ENCODE measurements around the gene TOM1. TPM values are rescaled to one million over a fixed set of nuclear protein-coding genes. Genes with fewer than 3 reads are reported as not detected.
"Not testable (repeated sequence)": the region's sequence is repeated elsewhere in the genome, so short reads cannot be mapped to it uniquely, and the experiment has no call there.

Gene TOM1
- total RNA-seq, 2 experiments from 2014 or later, result 30.0 to 37.8 TPM

DNA sequence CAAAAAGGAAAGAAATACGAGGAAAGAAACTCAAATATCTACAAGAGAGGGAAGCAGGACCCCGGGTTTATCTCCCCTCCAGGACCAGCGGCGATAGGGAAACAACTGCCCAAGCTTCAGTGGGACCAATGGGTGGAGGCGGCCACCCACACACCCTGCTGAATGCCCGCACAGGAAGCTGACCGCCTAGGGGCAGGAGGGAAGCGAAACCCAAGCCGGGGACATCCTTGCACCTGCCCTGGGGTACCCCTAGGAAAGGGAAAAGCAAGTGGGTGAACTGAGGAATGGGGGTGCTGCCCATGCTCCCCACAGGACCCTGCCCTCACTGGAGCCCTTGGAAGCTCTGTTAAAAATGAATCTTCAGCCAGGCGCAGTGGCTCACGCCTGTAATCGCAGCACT is 53.6 kb downstream of the TOM1 start:
- Mint-ChIP-seq H3K9me3 (no peaks in the 10 kb centered on the region), H3K4me1 (peaks cover 23% of the 10 kb centered on the region), H3K4me3 (no peak overlapping the region), H3K27ac (no peak overlapping the region), H3K36me3 (ENCODE audit: low read depth) (no peaks in the 10 kb centered on the region), H3K27me3 (peaks cover 17% of the 10 kb centered on the region)
- POLR2A ChIA-PET, result interaction anchor here (0.7 kb wide), 1 partner anchor 122 kb away, joined by 9 read pairs; no protein-coding TSS in a partner anchor
- CTCF ChIA-PET, result interaction anchor here (0.5 to 1.7 kb wide), 3 partner anchors 18 to 273 kb away, joined by 3 to 6 read pairs (median 4); no protein-coding TSS in a partner anchor
- no peak for DNase-seq

DNA sequence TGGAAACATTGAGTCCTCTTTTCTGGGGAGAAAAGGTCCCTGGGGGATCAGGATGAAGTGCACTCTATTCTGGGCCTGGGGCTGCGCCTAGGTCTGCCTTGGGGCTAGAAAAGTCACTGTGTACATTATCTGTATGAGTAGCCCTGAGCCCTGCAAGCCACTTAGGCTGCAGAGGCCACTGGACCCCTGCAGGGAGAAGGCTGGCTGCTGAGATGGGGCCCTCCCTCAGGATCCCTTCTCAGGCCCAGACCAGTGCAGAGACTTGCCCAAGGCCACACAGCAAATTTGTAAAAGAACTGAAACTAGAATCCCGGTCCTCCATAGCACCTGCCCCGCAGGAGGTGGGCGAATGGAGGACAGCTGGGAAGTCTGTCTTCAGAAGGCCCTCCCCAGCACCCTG is 54.4 kb downstream of the TOM1 start:
- ChIA-PET CTCF (interaction anchor here (1.0 to 1.7 kb wide), 2 partner anchors 228 to 272 kb away, joined by 3 to 6 read pairs; no protein-coding TSS in a partner anchor), POLR2A (no interaction called here)
- peaks cover 23% of the 10 kb centered on the region for H3K4me1 Mint-ChIP-seq
- no peak for DNase-seq
- no peaks in the 10 kb centered on the region for H3K9me3 Mint-ChIP-seq
- H3K27ac Mint-ChIP-seq, result no peak overlapping the region
- peaks cover 17% of the 10 kb centered on the region for H3K27me3 Mint-ChIP-seq
- H3K36me3 Mint-ChIP-seq (ENCODE audit: low read depth), result no peaks in the 10 kb centered on the region
- no peak overlapping the region for H3K4me3 Mint-ChIP-seq

DNA sequence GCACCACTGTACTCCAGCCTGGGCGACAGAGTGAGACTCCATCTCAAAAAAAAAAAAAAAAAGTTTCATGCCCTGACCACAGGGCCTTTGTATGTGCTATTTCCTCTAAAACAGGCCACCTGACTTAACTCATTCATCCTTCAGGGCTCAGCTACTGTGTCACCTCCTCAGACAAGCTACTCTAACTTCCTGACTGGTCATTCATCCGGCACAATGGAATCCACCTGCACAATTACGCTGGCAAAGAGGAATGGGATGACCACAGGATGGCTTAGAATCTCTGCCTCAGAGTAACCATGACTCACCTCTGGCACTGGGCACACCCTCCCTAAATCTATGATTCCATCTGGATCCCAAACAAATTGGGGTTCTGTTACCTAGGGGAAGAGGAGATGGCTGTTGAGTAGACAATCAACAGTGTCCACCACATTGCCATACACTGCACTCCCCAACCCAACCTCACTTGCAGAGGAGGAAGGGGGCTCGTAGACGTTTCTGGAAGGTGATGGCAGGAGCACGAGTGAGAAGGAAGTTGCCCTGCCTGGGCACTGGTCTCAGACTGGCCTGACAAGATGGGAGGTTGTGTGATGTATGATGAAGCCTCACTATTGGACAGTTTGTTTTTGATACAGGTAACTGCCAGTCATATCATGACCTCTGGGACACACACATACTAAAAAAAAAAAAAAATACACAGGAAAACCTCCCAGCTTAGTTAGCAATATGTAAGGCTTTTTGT is 58.4 kb downstream of the TOM1 start:
- CTCF ChIA-PET, result interaction anchor here (0.8 to 1.5 kb wide), 2 partner anchors 10 to 367 kb away, joined by 3 to 4 read pairs; no protein-coding TSS in a partner anchor
- Mint-ChIP-seq H3K9me3 (no peaks in the 10 kb centered on the region), H3K27me3 (peaks cover 14% of the 10 kb centered on the region), H3K4me3 (no peak overlapping the region), H3K36me3 (ENCODE audit: low read depth) (no peaks in the 10 kb centered on the region), H3K4me1 (peaks cover 2% of the 10 kb centered on the region), H3K27ac (no peak overlapping the region)
- DNase-seq, result no peak
- POLR2A ChIA-PET, result no interaction called here

DNA sequence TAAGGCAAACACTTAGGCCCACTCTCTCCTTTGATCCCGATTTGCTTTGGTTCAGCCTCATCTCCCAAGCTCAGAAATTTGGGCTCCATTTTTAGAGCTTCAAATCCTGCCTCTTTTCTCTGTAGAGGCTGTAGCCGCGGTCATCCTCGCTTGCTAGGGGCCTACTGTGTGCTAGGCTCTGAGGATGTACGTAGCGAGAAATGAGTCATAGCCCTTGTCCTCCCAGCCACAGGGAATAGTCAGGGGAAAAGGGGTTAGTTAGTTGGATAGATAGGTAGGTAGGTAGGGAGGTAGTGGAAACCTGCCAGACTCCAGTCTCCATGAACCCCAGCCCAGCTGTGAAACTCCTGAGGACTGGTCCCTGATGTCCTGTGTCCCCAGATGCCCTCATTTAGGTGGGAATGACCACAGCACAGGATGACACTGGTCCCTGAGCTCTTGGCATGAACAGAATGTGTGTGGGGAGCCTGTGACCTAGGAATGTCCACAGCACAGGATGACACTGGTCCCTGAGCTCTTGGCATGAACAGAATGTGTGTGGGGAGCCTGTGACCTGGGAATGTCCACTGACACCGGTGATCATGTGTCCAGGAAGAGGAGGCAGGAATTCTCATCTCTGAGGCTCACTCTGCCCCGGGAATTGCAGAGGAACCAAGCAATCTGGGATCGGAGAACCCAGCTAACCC is 59.8 kb downstream of the TOM1 start:
- ChIA-PET CTCF (interaction anchor here (1.5 to 1.7 kb wide), 2 partner anchors 8 to 9 kb away, joined by 4 to 6 read pairs; no protein-coding TSS in a partner anchor), POLR2A (no interaction called here)
- H3K27me3 Mint-ChIP-seq, result peaks cover 14% of the 10 kb centered on the region
- no peaks in the 10 kb centered on the region for H3K9me3 Mint-ChIP-seq
- H3K36me3 Mint-ChIP-seq (ENCODE audit: low read depth), result no peaks in the 10 kb centered on the region
- H3K27ac Mint-ChIP-seq, result no peak overlapping the region
- no peak for DNase-seq
- H3K4me3 Mint-ChIP-seq, result no peak overlapping the region
- no peaks in the 10 kb centered on the region for H3K4me1 Mint-ChIP-seq

DNA sequence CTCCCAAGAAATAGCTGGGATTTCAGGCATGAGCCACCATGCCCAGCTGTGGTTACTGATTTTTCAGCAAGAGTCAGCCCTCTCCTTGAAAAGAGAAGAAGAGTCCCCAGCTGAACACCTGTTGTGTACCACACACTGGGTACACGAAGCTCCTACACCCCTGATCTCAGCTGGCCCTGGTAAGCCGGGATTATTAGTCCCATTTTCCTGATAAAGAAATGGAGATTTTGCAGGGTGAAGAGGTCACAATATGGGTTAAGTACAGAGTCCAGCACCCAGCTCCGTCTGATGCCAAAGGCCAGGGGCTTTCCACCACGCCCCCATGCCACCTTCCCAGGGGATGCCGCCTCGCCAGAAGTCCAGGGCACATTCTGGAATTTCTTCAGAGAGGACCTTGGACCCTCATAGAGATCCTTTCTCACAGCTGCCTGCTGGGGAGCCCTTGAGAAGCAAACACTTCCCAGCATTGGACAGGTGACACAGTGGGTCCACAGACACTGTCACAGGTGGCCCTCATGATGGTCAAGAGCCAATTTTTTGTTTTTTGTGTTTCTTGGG is 61.4 kb downstream of the TOM1 start:
- Mint-ChIP-seq H3K9me3 (no peaks in the 10 kb centered on the region), H3K36me3 (ENCODE audit: low read depth) (no peaks in the 10 kb centered on the region), H3K27me3 (peaks cover 8% of the 10 kb centered on the region), H3K4me1 (no peaks in the 10 kb centered on the region), H3K4me3 (no peak overlapping the region), H3K27ac (no peak overlapping the region)
- no peak for DNase-seq
- CTCF ChIA-PET, result no interaction called here
- POLR2A ChIA-PET, result no interaction called here

DNA sequence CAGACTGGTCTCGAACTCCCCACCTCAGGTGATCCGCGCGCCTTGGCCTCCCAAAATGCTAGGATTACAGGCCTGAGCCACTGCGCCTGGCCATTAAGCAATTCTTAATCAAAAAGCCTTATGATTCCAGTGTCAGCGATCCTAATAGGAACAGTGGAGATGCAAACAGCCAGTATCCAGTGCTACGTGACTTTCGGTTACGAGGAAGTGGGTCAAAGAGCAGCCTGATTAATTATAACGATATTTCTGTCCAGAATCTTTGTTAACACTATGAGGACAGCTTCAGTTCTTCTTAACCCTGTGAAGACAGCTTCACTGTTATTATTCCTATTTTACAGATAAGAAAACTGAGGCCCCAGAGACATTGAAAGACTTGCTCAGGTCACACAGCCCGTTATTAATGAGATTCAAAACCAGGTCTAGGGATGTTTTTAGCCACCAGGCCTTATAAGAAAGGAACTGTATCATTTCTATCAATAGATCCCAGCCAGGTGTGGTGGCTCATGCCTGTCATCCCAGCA is 63.9 kb downstream of the TOM1 start:
- no peaks in the 10 kb centered on the region for H3K9me3 Mint-ChIP-seq
- no peak overlapping the region for H3K27ac Mint-ChIP-seq
- no peak for DNase-seq
- no peaks in the 10 kb centered on the region for H3K36me3 Mint-ChIP-seq (ENCODE audit: low read depth)
- CTCF ChIA-PET, result interaction anchor here (1.4 kb wide), 1 partner anchor 13 kb away, joined by 9 read pairs; no protein-coding TSS in a partner anchor
- H3K4me1 Mint-ChIP-seq, result no peaks in the 10 kb centered on the region
- H3K27me3 Mint-ChIP-seq, result peaks cover 11% of the 10 kb centered on the region
- no peak overlapping the region for H3K4me3 Mint-ChIP-seq
- POLR2A ChIA-PET, result no interaction called here

DNA sequence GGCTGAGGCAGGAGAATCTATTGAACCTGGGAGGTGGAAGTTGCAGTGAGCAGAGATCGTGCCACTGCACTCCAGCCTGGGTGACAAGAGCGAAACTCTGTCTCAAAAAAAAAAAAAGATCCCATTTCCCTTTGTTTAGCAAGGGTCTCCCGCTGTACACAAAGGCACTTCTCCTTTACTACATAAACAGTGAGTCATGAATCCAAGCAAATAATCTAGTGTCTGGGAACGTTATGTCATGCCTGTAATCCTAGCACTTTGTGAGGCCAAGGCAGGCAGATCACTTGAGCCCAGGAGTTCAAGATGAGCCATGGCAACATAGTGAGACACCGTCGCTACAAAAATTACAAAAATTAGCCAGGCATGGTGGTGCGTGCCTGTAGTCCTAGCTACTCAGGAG is 64.5 kb downstream of the TOM1 start:
- H3K4me3 Mint-ChIP-seq; DNase-seq; H3K27ac Mint-ChIP-seq; CTCF ChIA-PET; H3K4me1 Mint-ChIP-seq; H3K9me3 Mint-ChIP-seq; POLR2A ChIA-PET; H3K36me3 Mint-ChIP-seq (ENCODE audit: low read depth): not testable (repeated sequence)
- peaks cover 13% of the 10 kb centered on the region for H3K27me3 Mint-ChIP-seq

DNA sequence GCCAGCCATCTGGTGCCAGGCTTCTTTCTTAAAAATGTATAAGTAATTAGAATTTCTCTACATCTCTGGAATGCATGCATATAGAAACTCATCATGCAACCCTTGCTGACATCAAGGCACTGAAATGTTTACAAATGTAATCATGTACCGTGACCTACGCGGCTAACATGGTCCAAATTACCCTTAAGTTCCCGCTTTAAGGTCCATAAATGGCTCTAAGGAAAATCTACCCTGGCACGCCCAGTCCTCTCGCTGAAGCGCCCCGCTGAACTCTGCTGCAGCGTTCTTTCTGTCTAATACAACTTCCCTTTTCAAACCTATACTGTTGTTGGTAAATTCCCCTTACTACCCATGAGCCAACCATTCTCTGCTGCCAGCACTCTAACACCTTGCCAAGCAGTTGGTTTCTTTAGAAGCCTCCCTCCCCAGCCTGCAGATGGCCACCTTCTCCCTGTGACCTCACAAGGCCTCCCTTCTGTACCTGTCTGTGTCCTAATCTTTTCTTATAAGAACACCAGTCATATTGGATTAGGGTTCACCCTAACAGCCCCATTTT is 67.7 kb downstream of the TOM1 start:
- Mint-ChIP-seq H3K9me3 (no peaks in the 10 kb centered on the region), H3K4me3 (no peak overlapping the region), H3K27ac (no peak overlapping the region), H3K27me3 (peaks cover 19% of the 10 kb centered on the region), H3K36me3 (ENCODE audit: low read depth) (no peaks in the 10 kb centered on the region), H3K4me1 (peaks cover 6% of the 10 kb centered on the region)
- ChIA-PET CTCF (interaction anchor here (1.3 kb wide), 1 partner anchor 9 kb away, joined by 4 read pairs; no protein-coding TSS in a partner anchor), POLR2A (no interaction called here)
- no peak for DNase-seq

DNA sequence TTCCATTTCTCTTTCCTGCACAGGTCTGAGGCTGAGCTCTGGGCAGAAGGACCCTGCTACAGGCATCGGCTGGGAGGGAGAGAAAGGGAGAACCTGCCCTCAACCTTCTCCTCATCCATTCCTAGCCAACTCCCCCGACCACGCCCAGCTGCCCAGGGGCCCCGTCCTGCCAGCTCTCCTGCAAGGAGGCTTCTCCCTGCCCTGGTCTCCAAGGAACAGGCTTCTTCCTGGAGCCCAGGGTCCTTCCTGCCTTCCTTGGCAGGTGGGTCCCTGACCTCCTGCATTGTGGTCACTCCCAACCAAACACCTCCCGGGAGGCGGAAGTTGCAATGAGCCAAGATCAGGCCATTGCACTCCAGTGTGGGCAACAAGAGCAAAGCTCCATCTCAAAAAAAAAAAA is 68.7 kb downstream of the TOM1 start:
- CTCF ChIA-PET, result interaction anchor here (1.3 kb wide), 1 partner anchor 10 kb away, joined by 4 read pairs; no protein-coding TSS in a partner anchor
- DNase-seq, result no peak
- Mint-ChIP-seq H3K4me3 (no peak overlapping the region), H3K4me1 (peaks cover 6% of the 10 kb centered on the region), H3K27ac (no peak overlapping the region), H3K27me3 (peaks cover 19% of the 10 kb centered on the region), H3K36me3 (ENCODE audit: low read depth) (no peaks in the 10 kb centered on the region), H3K9me3 (no peaks in the 10 kb centered on the region)
- POLR2A ChIA-PET, result no interaction called here

DNA sequence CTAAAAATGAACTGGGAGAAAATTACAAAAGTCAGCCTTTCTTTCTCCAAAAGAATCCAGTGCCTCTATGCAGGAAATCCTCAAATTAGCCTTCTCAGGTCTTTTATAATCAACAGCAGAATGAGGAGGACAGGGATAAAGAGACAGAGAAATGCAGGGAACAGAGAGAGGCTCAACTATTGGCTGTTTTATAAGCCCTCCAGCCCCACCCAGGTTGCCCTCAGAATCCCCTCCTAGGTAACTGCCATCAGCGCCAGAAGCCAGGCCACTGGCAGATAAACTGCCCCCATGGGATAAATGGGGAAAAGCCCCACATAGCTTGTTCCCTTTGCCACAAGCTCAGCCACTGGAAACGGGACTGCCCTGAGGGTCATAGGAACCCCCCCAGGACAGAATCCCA is 70.3 kb downstream of the TOM1 start:
- POLR2A ChIA-PET, result no interaction called here
- Mint-ChIP-seq H3K27ac (no peak overlapping the region), H3K36me3 (ENCODE audit: low read depth) (no peaks in the 10 kb centered on the region), H3K27me3 (peaks cover 19% of the 10 kb centered on the region), H3K4me3 (no peak overlapping the region), H3K9me3 (no peaks in the 10 kb centered on the region), H3K4me1 (peaks cover 6% of the 10 kb centered on the region)
- no peak for DNase-seq
- CTCF ChIA-PET, result interaction anchor here (0.8 kb wide), 1 partner anchor 25 kb away, joined by 3 read pairs; no protein-coding TSS in a partner anchor

DNA sequence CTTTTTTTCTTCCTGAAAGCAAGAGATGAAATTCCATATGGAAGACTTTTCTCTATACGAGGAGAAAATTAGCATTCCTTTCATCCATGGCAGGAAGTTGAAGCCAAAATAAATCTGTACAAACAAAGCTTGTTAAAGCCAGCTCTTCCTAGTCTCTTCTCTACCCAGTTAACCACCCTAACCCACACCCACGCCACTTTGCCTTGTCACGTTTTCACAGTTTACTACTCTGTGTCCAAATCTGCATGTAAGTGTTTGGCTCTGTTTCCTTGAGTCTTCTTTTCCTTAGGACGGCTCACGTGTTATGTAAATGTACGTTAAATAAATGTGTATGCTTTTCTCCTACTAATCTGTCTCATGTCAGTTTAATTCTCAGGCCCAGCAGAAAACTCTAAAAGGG is 74.1 kb downstream of the TOM1 start:
- ChIA-PET POLR2A (no interaction called here), CTCF (interaction anchor here (1.3 kb wide), 1 partner anchor 23 kb away, joined by 4 read pairs; no protein-coding TSS in a partner anchor)
- peaks cover 11% of the 10 kb centered on the region for H3K27me3 Mint-ChIP-seq
- peaks cover 18% of the 10 kb centered on the region for H3K4me1 Mint-ChIP-seq
- no peak for DNase-seq
- no peaks in the 10 kb centered on the region for H3K36me3 Mint-ChIP-seq (ENCODE audit: low read depth)
- H3K4me3 Mint-ChIP-seq, result no peak overlapping the region
- H3K9me3 Mint-ChIP-seq, result no peaks in the 10 kb centered on the region
- no peak overlapping the region for H3K27ac Mint-ChIP-seq

DNA sequence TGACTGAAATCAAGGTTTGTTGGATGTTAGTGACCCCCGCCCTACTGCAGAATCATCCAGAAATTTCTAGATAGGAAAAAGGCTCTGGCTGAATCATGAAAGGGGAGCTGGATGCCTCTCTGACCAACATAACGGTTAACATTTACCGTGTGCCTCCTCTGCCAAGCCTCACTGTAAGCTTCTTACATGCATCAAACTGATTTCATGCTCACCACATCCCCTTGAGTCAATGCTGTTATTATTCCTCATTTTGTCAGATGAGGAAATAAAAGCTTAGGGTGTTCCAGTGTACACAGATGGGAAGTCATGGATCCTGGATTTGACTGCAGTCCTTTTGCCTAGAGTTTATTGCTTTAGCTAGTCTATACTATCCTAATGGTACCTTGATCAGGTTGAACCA is 75.3 kb downstream of the TOM1 start:
- DNase-seq, result no peak
- Mint-ChIP-seq H3K9me3 (no peaks in the 10 kb centered on the region), H3K27me3 (peaks cover 17% of the 10 kb centered on the region), H3K4me1 (peaks cover 18% of the 10 kb centered on the region), H3K4me3 (no peak overlapping the region), H3K27ac (no peak overlapping the region), H3K36me3 (ENCODE audit: low read depth) (no peaks in the 10 kb centered on the region)
- ChIA-PET CTCF (interaction anchor here (0.6 to 2.0 kb wide), 3 partner anchors 10 to 1125 kb away, joined by 3 to 8 read pairs (median 3); no protein-coding TSS in a partner anchor), POLR2A (interaction anchor here (0.5 kb wide), 1 partner anchor 57 kb away, joined by 3 read pairs; no protein-coding TSS in a partner anchor)
